Left lung (tissue), 10 donors: ENCODE data around the gene GPR142. TPM values are rescaled to one million over a fixed set of nuclear protein-coding genes. Genes with fewer than 3 reads are reported as not detected.

ENCODE experiments used
- ATAC-seq: fragments of 200-7000 bp; cut with Tn5 transposase; one replicate; pipeline ENCODE4 v1.9.1; 2020; ENCODE audit warnings: moderate library complexity
- DNase-seq, 4 donors: peaks; one replicate each; pipeline ENCODE4 v3.0.0-alpha.2; 2013 to 2020
- H3K27ac ChIP-seq, 2 donors: fragments of 200-600 bp; sonication (generic) in 1 of 2; one replicate each; pipeline versions ENCODE4 v1.5.0 to v1.8.0; 2020 to 2021
- H3K27me3 ChIP-seq, 2 donors: fragments of 200-600 bp; sonication (generic) in 1 of 2; one replicate each; pipeline versions ENCODE4 v1.5.0 to v1.8.0; 2020 to 2021
- H3K36me3 ChIP-seq, 2 donors: fragments of 200-600 bp; sonication (generic) in 1 of 2; one replicate each; pipeline versions ENCODE4 v1.5.0 to v1.8.0; 2020 to 2021
- H3K4me1 ChIP-seq, 2 donors: fragments of 200-600 bp; one replicate each; pipeline ENCODE4 v1.8.0; 2021
- H3K4me3 ChIP-seq, 2 donors: fragments of 200-600 bp; sonication (generic) in 1 of 2; one replicate each; pipeline versions ENCODE4 v1.5.0 to v1.8.0; 2020 to 2021; ENCODE audit warnings: mild to moderate bottlenecking in 1 of 2
- H3K9me3 ChIP-seq, 2 donors: fragments of 200-600 bp; sonication (generic) in 1 of 2; one replicate each; pipeline versions ENCODE4 v1.5.0 to v1.8.0; 2020 to 2021
- intact Hi-C, 2 donors: fragments of 100-400 bp; cut with DNase I; formaldehyde crosslinking; loops; one replicate each; pipeline versions ENCODE4 v1.11.2 to v1.14.2; 2022
- polyA plus RNA-seq, 6 donors: library from polyadenylated mRNA; unstranded; fragments of 120-200 nt; gene quantifications; one replicate each; pipeline ENCODE4 v1.2.1, GENCODE V29; 2013; ENCODE audit not compliant: insufficient read length in 6 of 6
- total RNA-seq, 2 donors: library from RNA; stranded (reverse); fragmentation: NEBNext Ultra II Directional; extraction: Animal tissue kit (Norgen Biotek cat#: 25700); gene quantifications; one replicate each; pipeline ENCODE4 v1.2.1, GENCODE V29; 2021
- TF ChIP-seq, protein P1 (sequence below), 2 donors: fragments of 200-600 bp; sonication (generic) in 1 of 2; IDR thresholded peaks; one replicate each; pipeline versions ENCODE4 v1.5.0 to v1.8.0; 2021; ENCODE audit warnings: antibody characterized with exemption in 2 of 2
- donor health status: DM: no; HTN: yes; CAD: no.
- donor health status: DM: no; HTN: no; CAD: no.

The GPR142 gene
- total and polyA plus RNA-seq, 8 donors: 0.08 TPM; not detected in 6

- intact Hi-C loops: no loop called here
- peaks cover 0 to 70% of the 10 kb centered on the region in 2 donors for H3K27me3 ChIP-seq
- H3K4me3 ChIP-seq: no peak overlapping the region
- no peak for ATAC-seq
- no peaks in the 10 kb centered on the region for H3K36me3 ChIP-seq
- no peak overlapping the region for H3K27ac ChIP-seq
- no peaks in the 10 kb centered on the region for H3K9me3 ChIP-seq
- DNase-seq: no peak
- H3K4me1 ChIP-seq: no peaks in the 10 kb centered on the region
- TF ChIP-seq, protein P1, sequence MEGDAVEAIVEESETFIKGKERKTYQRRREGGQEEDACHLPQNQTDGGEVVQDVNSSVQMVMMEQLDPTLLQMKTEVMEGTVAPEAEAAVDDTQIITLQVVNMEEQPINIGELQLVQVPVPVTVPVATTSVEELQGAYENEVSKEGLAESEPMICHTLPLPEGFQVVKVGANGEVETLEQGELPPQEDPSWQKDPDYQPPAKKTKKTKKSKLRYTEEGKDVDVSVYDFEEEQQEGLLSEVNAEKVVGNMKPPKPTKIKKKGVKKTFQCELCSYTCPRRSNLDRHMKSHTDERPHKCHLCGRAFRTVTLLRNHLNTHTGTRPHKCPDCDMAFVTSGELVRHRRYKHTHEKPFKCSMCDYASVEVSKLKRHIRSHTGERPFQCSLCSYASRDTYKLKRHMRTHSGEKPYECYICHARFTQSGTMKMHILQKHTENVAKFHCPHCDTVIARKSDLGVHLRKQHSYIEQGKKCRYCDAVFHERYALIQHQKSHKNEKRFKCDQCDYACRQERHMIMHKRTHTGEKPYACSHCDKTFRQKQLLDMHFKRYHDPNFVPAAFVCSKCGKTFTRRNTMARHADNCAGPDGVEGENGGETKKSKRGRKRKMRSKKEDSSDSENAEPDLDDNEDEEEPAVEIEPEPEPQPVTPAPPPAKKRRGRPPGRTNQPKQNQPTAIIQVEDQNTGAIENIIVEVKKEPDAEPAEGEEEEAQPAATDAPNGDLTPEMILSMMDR (IDR thresholded peaks at IDR 0.05): no peak
These were observed 27.6 kb upstream of the GPR142 start for GRCh38 chr17:74339537-74340195.

DNA sequence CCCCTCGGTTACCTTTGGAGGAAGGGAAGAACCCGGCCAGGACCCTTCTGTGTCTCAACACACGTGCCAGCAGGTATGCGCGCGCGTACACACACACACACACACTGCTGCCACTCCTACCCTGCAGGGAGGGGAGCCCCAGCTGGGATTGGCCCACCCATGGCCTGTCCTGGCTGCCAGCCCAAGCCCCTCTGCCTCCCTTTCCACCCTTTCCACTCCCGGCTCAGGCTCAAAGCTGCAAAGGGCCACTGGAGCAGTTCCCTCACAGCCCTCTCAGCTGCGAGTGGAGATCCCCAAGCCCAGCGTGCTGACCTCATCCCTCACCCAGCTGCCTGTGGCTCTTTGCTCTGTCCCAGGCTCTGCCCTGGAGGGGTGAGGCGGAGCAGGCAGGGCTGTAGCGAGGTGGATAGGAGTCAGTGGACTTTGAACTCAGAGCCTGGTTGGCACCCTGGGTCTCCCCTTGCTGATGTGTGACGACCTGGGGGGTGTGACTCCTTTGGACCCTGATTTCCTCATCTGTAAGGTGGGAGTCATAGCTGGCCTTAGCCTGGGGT lies 26.8 kb upstream of the GPR142 start:
- no peaks in the 10 kb centered on the region for H3K4me1 ChIP-seq
- DNase-seq (no peak), ATAC-seq (no peak)
- H3K9me3 ChIP-seq: no peaks in the 10 kb centered on the region
- H3K36me3 ChIP-seq: no peaks in the 10 kb centered on the region
- H3K27me3 ChIP-seq: peaks cover 0 to 74% of the 10 kb centered on the region in 2 donors
- no peak overlapping the region for H3K4me3 ChIP-seq
- TF ChIP-seq, protein P1 (IDR thresholded peaks at IDR 0.05): no peak
- intact Hi-C loops: no loop called here
- H3K27ac ChIP-seq: no peak overlapping the region

GRCh38 chr17:74342224-74342623 lies 25.1 kb upstream of the GPR142 start:
- H3K4me1 ChIP-seq: no peaks in the 10 kb centered on the region
- ATAC-seq: no peak
- no peaks in the 10 kb centered on the region for H3K9me3 ChIP-seq
- intact Hi-C loops: no loop called here
- TF ChIP-seq, protein P1 (IDR thresholded peaks at IDR 0.05): no peak
- no peaks in the 10 kb centered on the region for H3K36me3 ChIP-seq
- no peak for DNase-seq
- H3K27me3 ChIP-seq: peaks cover 0 to 78% of the 10 kb centered on the region in 2 donors
- H3K4me3 ChIP-seq: no peak overlapping the region
- no peak overlapping the region for H3K27ac ChIP-seq

DNA sequence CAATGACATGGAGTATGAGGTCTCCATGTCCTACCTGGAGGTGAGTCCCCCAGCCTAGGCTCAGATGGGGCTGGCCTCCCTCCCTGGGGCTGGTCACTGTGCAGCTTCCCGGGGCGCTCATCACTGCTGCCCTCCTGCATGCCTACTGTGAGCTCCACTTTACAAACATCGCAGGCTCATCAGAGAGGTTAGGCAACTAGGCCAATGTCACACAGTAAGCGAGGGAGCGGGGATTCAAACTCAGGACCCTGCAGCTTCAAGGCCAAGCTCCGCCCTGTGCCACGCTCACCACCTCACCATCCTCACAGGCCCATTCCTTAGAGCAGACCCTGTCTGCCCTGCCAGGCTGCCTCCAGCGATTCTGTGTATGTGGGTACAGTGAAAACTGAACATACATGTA lies 24.2 kb upstream of the GPR142 start:
- DNase-seq: no peak
- TF ChIP-seq, protein P1 (IDR thresholded peaks at IDR 0.05): no peak

DNA sequence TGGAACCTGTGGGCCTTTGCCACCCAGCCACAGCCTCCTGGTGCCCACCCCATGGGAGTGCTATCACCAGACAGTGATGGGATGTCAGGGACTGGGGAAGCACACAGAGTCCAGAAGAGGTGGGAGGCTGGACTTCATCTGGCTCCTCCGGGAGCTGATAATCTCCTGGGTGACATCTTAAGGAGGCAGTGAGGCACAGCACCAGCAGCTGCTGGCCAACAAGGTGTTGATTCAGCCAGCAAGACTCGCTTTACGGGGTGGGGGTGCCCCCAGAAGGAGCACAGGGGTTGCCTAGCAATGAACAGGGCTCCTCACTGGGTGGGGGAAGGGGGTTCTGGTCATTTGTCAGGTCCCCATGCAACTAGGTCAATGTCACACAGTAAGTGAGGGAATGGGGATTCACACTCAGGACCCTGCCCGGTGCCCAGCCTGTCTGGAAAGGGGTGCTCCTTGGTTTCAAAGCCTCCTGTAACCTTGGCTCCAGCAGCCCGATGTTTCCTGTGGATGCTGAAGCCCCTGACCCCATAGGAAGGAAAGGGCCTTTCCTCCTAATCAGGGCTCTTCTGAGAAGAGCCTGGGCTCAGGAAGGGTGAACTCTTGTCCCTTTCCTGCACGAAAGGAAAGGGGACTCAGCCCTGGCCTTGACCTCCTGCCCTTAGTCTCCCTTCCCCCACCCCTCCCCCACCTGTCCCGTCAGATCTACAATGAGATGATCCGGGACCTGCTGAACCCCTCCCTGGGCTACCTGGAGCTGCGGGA lies 23.6 kb upstream of the GPR142 start:
- no peaks in the 10 kb centered on the region for H3K36me3 ChIP-seq
- TF ChIP-seq, protein P1 (IDR thresholded peaks at IDR 0.05): no peak
- DNase-seq (no peak), ATAC-seq (no peak)
- no peaks in the 10 kb centered on the region for H3K9me3 ChIP-seq
- H3K4me1 ChIP-seq: no peaks in the 10 kb centered on the region
- H3K27me3 ChIP-seq: peaks cover 0 to 73% of the 10 kb centered on the region in 2 donors
- H3K4me3 ChIP-seq: no peak overlapping the region
- no peak overlapping the region for H3K27ac ChIP-seq
- intact Hi-C loops: no loop called here

More for the DNA sequence above, 24.2 kb upstream of the GPR142 start:
- H3K4me3 ChIP-seq: no peak overlapping the region
- no peaks in the 10 kb centered on the region for H3K4me1 ChIP-seq
- ATAC-seq: no peak
- intact Hi-C loops: no loop called here
- no peaks in the 10 kb centered on the region for H3K36me3 ChIP-seq
- H3K27ac ChIP-seq: no peak overlapping the region
- H3K27me3 ChIP-seq: peaks cover 0 to 74% of the 10 kb centered on the region in 2 donors
- no peaks in the 10 kb centered on the region for H3K9me3 ChIP-seq
